HG02973 (cell line): ENCODE data around the gene TSPOAP1.

ENCODE experiments used
- ATAC-seq: cut with Tn5 transposase; IDR thresholded peaks from one replicate; pipeline ENCODE4 v1.9.1; 2021; ENCODE audit warnings: moderate library complexity; ENCODE audit not compliant: unreplicated experiment

Gene TSPOAP1

GRCh38 chr17:58329810-58330537 lies 1.4 kb upstream of the TSPOAP1 start:
- ATAC-seq, result peak; percentile 12

- ATAC-seq, result peak; percentile 40
Measured at GRCh38 chr17:58329035-58329809, 627 bp upstream of the TSPOAP1 start.

GRCh38 chr17:58327363-58328194 lies 1.0 kb downstream of the TSPOAP1 start:
- ATAC-seq, result no peak

- ATAC-seq, result no peak
Measured at GRCh38 chr17:58326609-58327362, 1.8 kb downstream of the TSPOAP1 start.

- no peak for ATAC-seq
Measured at GRCh38 chr17:58325976-58326468, 2.6 kb downstream of the TSPOAP1 start.

GRCh38 chr17:58325289-58325726 lies 3.3 kb downstream of the TSPOAP1 start:
- ATAC-seq, result no peak

- no peak for ATAC-seq
Measured at GRCh38 chr17:58324409-58325288, 3.9 kb downstream of the TSPOAP1 start.

GRCh38 chr17:58324056-58324408 lies 4.6 kb downstream of the TSPOAP1 start:
- ATAC-seq, result no peak

GRCh38 chr17:58323366-58324055 lies 5.1 kb downstream of the TSPOAP1 start:
- ATAC-seq, result no peak

- ATAC-seq, result no peak
Measured at GRCh38 chr17:58322581-58323185, 5.9 kb downstream of the TSPOAP1 start.

GRCh38 chr17:58321571-58322525 lies 6.7 kb downstream of the TSPOAP1 start:
- no peak for ATAC-seq

GRCh38 chr17:58320570-58321323 lies 7.8 kb downstream of the TSPOAP1 start:
- ATAC-seq, result no peak

- ATAC-seq, result no peak
Measured at GRCh38 chr17:58320163-58320558, 8.4 kb downstream of the TSPOAP1 start.

GRCh38 chr17:58319173-58320162 lies 9.1 kb downstream of the TSPOAP1 start:
- no peak for ATAC-seq

GRCh38 chr17:58318627-58319172 lies 9.9 kb downstream of the TSPOAP1 start:
- ATAC-seq, result no peak
